ENCODE measurements around the gene PHLDA2.
"Not testable (repeated sequence)": the region's sequence is repeated elsewhere in the genome, so short reads cannot be mapped to it uniquely, and the experiment has no call there.

Gene PHLDA2

DNA sequence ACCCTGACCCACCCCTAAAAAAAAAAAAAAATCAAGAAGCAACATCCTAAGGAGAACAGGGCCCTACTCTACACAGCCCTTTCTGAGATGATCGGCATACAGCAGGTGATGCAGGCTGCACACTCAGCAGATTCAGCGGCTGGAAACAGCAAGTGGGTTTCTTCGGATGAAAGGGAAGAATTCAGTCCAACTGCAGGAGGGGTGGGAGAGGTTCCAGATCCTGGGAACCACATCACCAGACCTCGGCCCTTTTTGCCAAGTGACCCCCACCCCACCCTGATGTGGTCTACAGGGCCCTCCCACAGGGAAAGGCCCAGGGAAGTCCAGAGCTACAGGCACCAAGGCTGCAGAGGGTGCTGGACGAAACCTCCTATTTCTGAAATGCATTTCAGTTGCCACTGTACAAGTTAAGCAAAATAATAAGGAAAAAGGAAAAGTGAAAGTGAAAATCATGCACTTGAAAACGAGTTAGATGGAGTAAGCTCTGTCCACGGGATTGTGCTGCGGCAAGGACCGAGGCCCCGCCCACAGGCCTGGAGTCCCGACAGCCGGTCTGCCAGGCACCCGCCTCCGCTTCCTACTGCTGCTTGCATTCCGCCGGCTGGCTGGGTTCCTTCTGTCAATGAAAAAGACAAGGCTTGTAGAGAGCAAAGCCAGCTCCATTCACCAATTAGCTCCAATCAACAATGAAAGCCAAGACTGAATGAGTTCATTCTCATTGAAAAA lies 16.0 kb upstream of the PHLDA2 start:
- no peak for DNase-seq (ENCODE audit: low read depth in 2 of 2)

DNA sequence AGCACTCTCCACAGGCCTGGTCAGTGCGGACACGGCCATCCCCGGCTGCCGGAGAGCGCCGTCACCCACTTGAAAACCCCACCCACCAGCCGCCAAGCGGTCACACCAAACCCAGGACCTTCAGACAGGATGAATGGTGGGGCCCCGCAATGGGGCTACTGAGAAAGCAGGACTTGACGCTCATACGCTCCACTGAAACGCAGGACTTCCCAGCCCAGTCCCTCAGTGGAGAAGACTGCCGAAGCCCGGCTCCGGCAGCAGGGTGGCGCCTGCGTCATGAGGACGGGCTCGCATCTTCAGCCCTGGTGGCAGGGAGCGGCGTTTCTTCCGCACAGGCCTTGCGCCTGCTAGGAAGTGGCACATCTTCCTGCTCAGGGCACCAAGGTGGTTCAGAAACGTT lies 15.3 kb upstream of the PHLDA2 start:
- DNase-seq (ENCODE audit: low read depth in 2 of 2) = no peak

DNA sequence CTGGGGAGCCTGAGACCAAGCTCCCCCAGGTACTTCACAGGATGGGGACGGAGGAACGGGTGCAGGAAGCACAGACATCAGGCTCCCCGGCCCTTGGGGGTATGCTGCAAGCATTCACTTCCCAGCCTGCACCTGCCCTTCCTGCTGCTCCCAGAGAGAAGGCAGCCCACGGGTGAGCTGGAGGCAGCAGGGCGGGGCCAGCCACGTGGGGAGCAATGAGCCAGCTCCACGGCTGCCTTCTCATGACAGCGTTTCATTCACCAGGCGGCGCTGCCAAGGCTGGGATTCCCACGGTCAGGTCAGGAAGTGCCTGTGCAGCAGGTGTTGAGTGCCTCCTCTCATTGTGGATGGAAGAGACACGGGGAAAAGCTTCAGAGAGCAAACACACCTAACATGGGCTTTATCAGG lies 14.5 kb upstream of the PHLDA2 start:
- no peak for DNase-seq (ENCODE audit: low read depth in 2 of 2)

DNA sequence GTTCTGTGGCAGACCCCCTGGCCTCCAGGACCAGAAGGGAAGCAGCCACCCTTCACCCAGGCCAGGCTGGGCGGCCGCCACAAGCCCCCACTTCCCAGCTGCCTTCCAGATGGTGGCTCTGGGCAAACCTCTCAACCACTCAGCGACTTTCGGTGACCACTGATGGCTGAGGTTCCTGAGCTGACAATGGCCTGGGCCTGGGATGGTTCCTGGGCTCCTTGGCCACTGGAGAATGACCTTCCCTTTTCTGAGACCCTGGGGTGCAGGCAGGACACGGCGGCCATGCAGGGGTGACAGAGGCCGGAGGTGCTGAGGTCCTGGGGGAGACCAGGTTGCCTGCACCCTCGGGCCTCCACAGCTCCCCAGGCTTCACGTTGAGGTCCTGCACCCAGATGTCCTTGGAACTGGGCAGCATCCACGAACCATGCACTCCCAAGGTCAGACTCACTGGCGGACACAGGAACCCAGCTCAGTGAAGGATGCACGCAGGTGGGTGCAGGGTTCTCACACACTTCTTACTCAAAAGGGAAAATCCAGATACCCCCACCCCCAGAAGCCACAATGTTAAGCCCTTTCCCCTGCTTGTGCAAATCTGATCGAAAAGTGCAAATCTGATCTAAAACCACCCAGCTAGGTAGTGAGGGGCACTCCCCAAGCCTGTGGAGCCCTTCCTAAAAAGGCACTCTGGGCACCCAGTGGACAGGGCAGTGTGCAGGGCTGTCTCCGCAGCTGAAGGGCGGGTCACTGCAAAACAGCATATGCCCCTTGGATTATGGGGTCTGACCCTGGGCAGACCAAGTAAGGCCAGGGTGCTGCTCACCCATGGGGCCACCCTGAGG lies 13.9 kb upstream of the PHLDA2 start:
- DNase-seq (ENCODE audit: low read depth in 2 of 2) = no peak

DNA sequence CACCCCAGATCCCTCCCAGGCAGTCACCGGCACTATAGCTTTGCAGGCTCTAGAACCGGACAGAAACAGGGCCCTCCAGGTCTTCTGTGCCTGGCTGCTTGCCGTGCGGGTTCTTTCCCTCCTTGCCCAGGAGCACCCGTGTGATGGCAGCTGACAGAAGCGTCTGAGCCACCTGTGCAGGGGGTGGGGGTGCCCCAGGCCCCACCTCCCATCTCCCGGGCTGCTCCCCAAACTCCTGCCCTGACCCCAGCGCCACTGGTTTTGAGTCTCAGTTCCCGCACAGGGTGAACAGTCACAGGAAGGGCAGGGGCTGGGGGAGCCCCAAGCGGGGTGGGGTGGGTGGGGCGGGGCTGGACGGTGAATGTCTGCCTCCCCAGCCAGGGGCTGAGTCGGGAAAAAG lies 13.2 kb upstream of the PHLDA2 start:
- DNase-seq (ENCODE audit: low read depth in 2 of 2) = no peak

DNA sequence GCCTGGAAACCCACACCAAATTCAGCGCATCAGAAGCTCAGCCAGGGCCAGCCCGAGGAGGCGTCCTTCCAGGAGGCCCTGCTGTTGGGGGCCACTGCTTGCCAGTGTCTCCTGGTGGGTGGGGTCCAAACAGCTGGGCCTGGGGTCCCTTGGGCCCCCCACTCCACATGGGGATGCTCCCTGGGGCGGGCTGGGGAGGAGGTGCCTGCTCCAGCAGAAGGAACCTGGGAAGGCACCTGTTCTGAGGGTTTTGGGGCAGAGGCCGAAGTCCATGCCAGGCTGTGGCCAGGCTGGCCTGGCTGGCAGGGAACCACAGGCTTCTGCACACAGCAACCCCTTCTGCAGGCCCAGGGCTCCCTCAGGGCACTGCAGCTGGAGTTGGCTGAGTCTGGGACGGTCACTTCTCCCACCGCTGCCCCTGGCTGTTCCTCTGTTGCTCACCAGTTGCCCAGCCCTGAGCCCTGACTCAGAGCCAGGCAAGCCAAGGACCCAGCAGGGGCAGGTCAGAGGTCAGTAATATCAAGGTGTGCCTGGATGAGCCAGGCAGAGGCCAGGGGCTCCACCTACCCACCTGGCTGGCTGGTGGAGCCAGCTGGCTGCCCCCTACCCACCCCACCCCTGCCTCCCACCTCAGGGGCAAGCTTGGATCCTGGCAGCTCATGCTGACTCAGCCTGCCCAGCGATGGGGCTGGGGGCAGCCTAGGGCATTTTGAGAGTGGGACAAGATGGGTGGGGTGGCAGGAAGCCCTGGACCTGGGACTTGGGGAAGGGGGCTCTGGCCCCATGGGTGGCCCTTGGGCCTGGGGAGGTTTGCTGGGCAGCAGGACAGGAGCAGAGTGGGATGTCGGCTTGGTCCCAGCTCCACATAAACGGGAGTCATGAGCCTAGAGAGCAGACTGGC lies 12.0 kb upstream of the PHLDA2 start:
- DNase-seq (ENCODE audit: low read depth in 2 of 2) = no peak

DNA sequence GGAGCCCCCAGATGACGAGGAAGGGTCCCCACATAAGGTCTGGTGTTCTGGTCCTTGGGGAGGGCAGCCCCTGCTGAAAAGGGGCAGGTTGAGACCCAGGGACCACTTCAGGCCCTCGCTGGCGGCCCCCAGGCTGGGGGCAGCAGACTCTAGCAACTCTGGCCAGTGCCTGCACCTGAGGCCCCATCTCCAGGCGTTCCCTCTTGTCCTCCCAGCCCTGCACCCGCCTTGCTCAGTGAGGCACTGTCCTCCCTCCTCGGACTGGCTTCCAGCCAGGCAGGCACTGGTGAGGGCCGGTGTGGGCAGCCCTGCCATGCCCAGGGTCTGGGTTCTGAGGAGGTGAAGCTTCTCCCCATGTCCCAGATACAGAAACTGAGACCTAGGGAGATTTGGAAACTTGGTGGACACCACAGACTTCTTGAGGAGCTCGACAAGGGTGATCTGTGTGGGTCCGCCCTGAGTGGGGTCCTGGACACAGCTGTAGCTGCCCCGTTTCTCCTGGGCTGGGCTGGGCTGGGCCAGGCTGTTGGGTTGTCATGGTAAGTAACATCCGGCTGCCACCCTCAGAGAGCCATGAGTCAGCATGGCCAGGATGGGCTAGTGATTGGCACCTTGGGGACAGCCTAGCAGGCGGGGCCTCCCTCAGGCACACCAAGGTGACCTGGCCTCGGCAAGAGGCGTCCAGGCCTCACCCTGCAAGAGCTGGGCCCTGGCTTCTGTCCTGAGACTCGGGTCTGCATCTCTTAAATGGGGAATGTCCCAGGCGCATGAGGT lies 11.1 kb upstream of the PHLDA2 start:
- no peak for DNase-seq (ENCODE audit: low read depth in 2 of 2)

DNA sequence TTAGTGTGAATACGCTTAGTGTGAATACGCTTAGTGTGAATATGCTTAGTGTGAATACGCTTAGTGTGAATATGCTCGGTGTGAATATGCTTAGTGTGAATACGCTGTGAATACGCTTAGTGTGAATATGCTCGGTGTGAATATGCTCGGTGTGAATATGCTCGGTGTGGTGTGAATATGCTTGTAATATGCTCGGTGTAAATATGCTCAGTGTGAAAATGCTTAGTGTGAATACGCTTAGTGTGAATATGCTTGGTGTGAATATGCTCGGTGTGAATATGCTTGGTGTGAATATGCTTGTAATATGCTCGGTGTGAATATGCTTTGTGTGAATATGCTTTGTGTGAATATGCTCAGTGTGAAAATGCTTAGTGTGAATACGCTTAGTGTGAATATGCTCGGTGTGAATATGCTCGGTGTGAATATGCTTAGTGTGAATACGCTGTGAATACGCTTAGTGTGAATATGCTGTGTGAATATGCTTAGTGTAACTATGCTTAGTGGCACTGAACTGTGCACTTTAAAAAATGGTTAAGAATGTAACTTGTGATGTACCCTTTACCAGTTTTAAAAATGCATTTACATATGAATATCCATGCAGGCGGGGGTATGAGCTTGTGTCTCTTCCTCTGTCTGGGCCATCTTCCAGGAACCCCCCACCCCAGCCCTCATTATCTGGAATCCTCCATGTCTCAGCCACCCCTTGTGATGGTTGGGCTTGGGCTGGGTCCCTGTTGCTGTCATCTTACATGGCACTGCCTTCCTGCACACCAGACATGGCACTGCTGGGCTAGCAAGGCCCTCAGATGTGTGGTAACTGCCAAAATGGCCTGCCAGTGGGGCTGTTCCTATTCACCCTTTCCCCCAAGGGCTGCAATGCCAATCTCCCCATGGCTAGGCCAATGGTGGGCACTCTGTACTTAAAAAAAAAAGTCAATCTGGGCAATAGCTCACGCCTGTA lies 9.5 kb upstream of the PHLDA2 start:
- not testable (repeated sequence) for DNase-seq (ENCODE audit: low read depth in 2 of 2)

DNA sequence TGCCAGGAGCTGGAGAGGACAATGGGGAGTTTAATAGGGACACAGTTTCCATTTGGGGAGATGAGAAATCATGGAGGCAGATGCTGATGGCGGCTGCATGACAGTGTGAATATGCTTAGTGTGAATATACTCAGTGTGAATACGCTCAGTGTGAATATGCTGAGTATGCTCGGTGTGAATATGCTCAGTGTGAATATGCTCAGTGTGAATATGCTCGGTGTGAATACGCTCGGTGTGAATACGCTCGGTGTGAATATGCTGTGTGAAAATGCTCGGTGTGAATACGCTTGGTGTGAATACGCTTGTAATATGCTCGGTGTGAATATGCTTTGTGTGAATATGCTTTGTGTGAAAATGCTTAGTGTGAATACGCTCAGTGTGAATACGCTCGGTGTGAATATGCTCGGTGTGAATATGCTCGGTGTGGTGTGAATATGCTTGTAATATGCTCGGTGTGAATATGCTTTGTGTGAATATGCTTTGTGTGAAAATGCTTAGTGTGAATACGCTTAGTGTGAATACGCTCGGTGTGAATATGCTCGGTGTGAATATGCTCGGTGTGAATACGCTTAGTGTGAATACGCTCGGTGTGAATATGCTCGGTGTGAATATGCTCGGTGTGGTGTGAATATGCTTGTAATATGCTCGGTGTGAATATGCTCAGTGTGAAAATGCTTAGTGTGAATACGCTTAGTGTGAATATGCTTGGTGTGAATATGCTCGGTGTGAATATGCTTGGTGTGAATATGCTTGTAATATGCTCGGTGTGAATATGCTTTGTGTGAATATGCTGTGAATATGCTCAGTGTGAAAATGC lies 8.6 kb upstream of the PHLDA2 start:
- not testable (repeated sequence) for DNase-seq (ENCODE audit: low read depth in 2 of 2)

DNA sequence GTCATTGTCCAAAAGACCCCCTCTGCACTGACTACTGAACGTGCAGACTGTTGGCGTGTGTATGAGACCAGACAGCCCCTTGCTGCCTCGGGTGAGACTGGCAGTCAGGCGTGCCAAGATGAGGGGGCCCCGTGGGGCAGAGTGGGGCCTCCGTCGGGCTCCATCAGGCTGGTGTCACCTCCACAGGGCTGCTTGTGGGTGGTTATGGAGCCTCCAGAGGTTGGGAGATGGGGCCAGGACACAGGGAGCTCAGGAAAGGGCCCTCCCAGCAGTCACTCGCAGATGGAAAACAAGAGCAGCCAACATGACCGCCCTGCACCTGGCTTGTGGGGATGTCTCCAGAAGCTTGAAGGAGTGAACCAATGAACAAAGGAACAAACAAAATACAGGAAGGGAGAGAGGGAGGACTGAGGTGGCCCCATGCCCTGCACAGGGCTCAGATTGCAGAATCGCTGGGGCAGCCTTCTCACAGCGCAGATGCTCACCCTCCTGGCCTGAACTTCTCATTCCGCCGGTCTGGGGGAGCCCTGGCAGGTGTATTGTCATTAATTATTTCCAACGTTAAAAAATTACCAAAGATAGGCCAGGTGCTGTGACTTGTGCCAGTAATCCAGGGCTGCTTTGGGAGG lies 5.5 kb upstream of the PHLDA2 start:
- no peak for DNase-seq (ENCODE audit: low read depth in 2 of 2)

DNA sequence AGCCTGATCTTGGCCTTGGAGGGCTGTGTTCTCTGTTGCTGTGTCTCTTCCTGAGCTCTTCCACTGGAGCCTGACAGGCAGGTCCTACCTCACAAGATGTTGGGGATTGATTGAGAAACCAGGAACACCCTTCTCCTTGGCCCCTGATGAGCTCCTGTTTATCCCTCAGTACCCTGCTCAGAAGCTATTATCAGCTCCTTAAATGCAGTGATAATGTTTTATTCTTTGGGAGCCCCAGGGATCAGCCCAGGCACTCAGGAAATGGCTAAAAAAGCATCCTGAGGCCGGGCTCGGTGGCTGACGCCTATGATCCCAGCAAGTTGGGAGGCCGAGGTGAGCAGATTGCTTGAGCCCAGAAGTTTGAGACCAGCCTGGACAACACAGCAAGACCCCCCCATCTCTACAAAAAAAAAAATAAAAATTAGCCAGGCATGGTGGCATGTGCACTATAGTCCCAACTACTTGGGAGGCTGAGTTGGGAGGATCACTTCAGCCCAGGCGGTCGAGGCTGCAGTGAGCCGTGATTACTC lies 4.9 kb upstream of the PHLDA2 start:
- no peak for DNase-seq (ENCODE audit: low read depth in 2 of 2)

DNA sequence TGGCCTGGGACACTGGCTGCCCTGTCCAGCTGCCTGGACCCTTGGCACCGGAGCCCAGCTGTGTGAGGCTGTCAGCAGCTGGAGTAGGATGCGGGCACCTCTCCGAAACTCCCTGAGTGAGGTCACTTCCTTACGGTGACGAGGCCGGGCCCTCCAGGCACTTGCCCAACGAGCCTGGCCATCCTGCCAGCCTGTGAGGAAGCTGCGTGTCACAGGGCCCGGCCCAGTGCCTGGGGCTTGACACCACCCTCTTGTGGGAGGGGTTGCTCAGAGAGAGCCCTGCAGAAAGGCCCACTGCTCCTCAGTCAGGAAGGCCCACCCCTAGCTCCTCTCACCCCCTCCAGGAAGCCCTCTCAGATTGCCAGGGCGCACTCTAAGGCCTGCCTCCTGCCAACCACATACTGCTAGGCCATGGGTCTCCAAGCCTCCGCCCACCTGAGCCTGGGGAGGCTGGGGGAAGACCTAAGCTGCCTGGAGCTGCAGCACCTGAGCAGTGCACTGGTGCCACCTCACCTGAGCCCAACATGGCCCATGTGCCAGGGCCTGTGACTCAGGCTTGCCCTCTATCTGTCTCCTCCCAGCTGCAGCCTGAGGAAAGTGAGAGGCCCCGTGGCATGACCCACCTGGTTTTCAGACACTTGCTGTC lies 4.3 kb upstream of the PHLDA2 start:
- DNase-seq (ENCODE audit: low read depth in 2 of 2) = no peak

DNA sequence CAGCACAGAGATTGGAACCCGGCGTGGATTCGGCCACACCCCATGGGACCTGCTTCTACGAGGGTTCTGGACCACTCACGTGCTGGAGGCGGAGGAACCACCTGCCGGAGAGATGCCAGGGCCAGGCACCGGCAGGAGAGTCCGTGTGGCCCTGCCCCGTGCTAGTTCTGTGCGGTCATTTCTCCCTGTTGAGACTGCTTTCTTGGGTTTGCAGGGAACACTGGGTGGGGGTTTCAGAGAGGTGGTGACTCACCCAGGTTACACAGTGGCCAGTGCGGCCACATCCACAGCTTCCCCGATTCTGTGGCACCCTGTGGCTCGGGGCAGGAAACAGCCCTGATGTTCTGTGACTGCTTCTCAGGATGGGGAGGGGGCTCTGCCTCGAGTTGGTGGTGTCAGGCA lies 3.6 kb upstream of the PHLDA2 start:
- DNase-seq (ENCODE audit: low read depth in 2 of 2) = no peak

DNA sequence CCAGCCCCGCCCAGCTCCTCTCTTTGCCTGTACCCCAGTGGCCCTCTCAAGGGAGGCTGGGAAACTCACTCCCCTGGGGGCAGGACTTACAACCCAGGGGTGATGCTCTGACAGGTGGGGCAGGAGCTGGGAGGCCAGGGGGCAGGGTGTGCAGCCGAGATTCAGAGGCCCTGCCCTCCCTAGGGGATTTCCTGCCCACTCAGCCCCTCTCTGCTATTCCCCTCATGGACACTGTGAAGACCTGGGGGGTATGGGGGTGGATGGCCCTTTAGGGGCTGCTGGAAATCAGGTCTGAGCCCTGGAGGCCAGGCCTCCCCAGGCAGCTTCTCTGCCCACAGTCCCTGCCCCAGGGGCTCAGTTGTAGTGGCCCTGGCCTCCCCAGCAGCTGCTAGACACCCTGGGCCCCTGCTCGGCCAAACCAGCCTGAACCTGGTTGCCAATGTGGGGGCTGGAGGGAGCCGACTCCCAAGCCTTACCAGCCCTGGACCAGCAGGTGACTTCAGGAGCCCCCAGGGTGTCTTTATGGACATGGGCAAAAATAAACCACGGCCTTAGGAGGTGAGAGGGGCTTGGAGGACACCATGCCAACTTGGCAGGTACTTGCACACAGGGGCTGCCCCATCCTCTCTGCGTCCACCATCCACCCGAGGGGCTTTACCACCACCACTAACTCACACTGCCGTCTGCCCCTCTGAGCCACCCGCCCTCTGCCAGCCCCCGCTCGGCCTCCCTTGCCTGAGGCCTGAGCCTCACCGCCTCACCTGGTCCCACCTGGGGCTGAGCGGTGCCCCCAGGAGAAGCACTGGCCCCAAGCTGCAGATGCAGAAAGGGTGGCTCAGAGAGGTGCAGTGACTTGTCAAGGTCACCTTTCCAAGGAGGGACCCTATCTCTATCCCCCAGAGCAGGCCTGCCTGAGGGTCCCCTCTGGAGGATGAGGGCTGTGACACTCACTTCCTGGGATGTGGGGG lies 2.8 kb upstream of the PHLDA2 start:
- no peak for DNase-seq (ENCODE audit: low read depth in 2 of 2)

DNA sequence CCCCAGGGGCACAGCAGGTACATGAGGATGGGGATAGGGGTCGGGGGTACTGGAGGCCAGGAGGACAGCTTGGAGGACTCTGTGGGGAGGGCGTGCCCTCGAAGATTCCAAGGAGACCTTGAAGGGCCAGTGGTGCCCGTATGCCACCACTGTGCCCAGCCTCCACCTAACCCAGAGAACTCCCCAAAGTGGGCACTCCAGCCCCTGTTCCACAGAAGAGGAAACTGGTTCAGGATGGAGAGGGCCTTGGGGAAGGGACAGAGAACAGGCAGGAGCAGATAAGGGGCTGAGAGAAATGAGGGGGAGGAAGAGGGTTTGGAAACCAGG lies 2.2 kb upstream of the PHLDA2 start:
- DNase-seq (ENCODE audit: low read depth in 2 of 2) = no peak

DNA sequence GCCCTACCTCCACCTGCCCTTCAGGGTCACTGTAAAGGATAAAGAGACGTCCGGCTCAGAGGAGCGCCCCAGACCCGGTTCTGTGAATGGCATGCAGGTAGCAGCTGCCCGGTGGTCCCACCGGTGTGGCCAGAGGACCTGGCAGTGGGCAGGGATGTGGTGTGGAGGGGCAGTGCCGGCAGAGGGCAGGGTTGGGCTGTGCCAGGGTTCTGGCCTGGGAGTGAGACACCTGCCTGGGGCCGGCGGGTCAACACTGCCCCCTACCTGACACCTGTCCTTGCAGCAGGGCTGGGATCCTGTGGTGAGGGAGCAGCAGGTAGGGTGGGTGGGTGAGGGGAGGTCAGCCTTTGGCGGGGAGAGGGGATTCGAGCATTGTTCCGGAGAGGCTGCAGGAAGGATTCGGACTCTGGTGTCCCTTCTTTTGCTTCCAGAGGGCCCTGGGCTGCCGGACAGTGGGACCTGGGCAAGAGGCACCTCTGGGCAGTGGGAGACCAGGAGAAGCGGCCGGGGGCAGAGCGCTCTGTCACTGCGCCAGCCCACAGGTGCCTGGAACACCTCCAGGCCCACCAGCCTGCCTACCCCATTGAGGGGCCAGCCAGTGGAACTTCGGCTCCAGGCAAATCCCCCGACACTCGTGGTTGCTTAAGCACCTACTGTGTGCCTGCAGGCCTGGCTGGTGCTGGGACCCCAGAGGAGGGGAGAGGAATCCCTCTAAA lies 1.6 kb upstream of the PHLDA2 start:
- no peak for DNase-seq (ENCODE audit: low read depth in 2 of 2)

All from stimulated activated CD8-positive, alpha-beta memory T cell treated with anti-CD3 and anti-CD28 coated beads, Interleukin-7, amount 100 ng/mL, for 1 hour (primary cell).